ENCODE results near the gene OR51F1. TPM values are rescaled to one million over a fixed set of nuclear protein-coding genes. Genes with fewer than 3 reads are reported as not detected.

OR51F1 gene
- total and polyA plus RNA-seq, 4 experiments from 2014 or later: not detected

- peaks cover 0 to 11% (median 6%) of the 10 kb centered on the region in 8 donors for H3K9me3 Mint-ChIP-seq
- H3K36me3 Mint-ChIP-seq: no peaks in the 10 kb centered on the region
- no peak overlapping the region for H3K4me3 Mint-ChIP-seq
- POLR2A ChIA-PET (ENCODE audit: partially characterized antibody): no interaction called here
- Histone ChIP-seq H3K27me3 (ENCODE audit: insufficient read depth, low read length) (no peaks in the 10 kb centered on the region), H3K36me3 (ENCODE audit: insufficient read depth, low read length) (no peaks in the 10 kb centered on the region), H3K4me1 (ENCODE audit: insufficient read depth, low read length) (no peaks in the 10 kb centered on the region), H3K9me3 (ENCODE audit: control insufficient read depth in 1 of 2, low read length in 2 of 2) (no peaks in the 10 kb centered on the region), H3K27ac (ENCODE audit: low read depth, low read length) (no peak overlapping the region), H3K4me3 (ENCODE audit: low read length in 2 of 2) (no peak overlapping the region)
- intact Hi-C loops (cut with micrococcal nuclease): no loop called here
- no peak for DNase-seq
- peaks cover 2 to 3% of the 10 kb centered on the region in 2 donors for H3K27me3 Mint-ChIP-seq
- no peaks in the 10 kb centered on the region for H3K4me1 Mint-ChIP-seq
- CTCF ChIA-PET (ENCODE audit: partially characterized antibody): no interaction called here
- H3K27ac Mint-ChIP-seq: no peak overlapping the region
These were observed 12.7 kb upstream of the OR51F1 start for GRCh38 chr11:4782454-4782853.

- no peak overlapping the region for H3K27ac ChIP-seq (ENCODE audit: low read depth, low read length)
These were observed 1.6 kb downstream of the OR51F1 start for GRCh38 chr11:4768094-4768493.

GRCh38 chr11:4766420-4767043, 3.2 kb downstream of the OR51F1 start:
- Histone ChIP-seq H3K27me3 (ENCODE audit: insufficient read depth, low read length) (no peaks in the 10 kb centered on the region), H3K4me1 (ENCODE audit: insufficient read depth, low read length) (no peaks in the 10 kb centered on the region), H3K9me3 (ENCODE audit: control insufficient read depth in 1 of 2, low read length in 2 of 2) (no peaks in the 10 kb centered on the region), H3K36me3 (ENCODE audit: insufficient read depth, low read length) (no peaks in the 10 kb centered on the region), H3K4me3 (ENCODE audit: low read length in 2 of 2) (no peak overlapping the region), H3K27ac (ENCODE audit: low read depth, low read length) (no peak overlapping the region)
- no peak overlapping the region for H3K4me3 Mint-ChIP-seq
- H3K36me3 Mint-ChIP-seq: no peaks in the 10 kb centered on the region
- DNase-seq: no peak
- peaks cover 2% of the 10 kb centered on the region in 2 donors for H3K27me3 Mint-ChIP-seq
- POLR2A ChIA-PET (ENCODE audit: partially characterized antibody): no interaction called here
- no peak overlapping the region for H3K27ac Mint-ChIP-seq
- no peaks in the 10 kb centered on the region for H3K4me1 Mint-ChIP-seq
- H3K9me3 Mint-ChIP-seq: no peaks in the 10 kb centered on the region
- intact Hi-C loops (cut with micrococcal nuclease): no loop called here
- CTCF ChIA-PET (ENCODE audit: partially characterized antibody): no interaction called here

More at GRCh38 chr11:4768094-4768493, 1.6 kb downstream of the OR51F1 start:
- no peak for DNase-seq
- no peaks in the 10 kb centered on the region for H3K27me3 ChIP-seq (ENCODE audit: insufficient read depth, low read length)
- H3K36me3 ChIP-seq (ENCODE audit: insufficient read depth, low read length): no peaks in the 10 kb centered on the region
- ChIA-PET POLR2A (ENCODE audit: partially characterized antibody) (no interaction called here), CTCF (ENCODE audit: partially characterized antibody) (no interaction called here)
- H3K27ac Mint-ChIP-seq: no peak overlapping the region
- H3K4me1 ChIP-seq (ENCODE audit: insufficient read depth, low read length): no peaks in the 10 kb centered on the region
- H3K27me3 Mint-ChIP-seq: peaks cover 2% of the 10 kb centered on the region in 2 donors
- H3K4me1 Mint-ChIP-seq: no peaks in the 10 kb centered on the region
- no peak overlapping the region for H3K4me3 ChIP-seq (ENCODE audit: low read length in 2 of 2)
- intact Hi-C loops (cut with micrococcal nuclease): no loop called here
- H3K9me3 Mint-ChIP-seq: peaks cover 0 to under 1% (median 0%) of the 10 kb centered on the region in 8 donors
- no peak overlapping the region for H3K4me3 Mint-ChIP-seq
- no peaks in the 10 kb centered on the region for H3K9me3 ChIP-seq (ENCODE audit: control insufficient read depth in 1 of 2, low read length in 2 of 2)
- H3K36me3 Mint-ChIP-seq: no peaks in the 10 kb centered on the region

GRCh38 chr11:4763096-4763495, 6.6 kb downstream of the OR51F1 start:
- Histone ChIP-seq H3K36me3 (ENCODE audit: insufficient read depth, low read length) (no peaks in the 10 kb centered on the region), H3K9me3 (ENCODE audit: control insufficient read depth in 1 of 2, low read length in 2 of 2) (no peaks in the 10 kb centered on the region), H3K4me1 (ENCODE audit: insufficient read depth, low read length) (no peaks in the 10 kb centered on the region), H3K27me3 (ENCODE audit: insufficient read depth, low read length) (no peaks in the 10 kb centered on the region), H3K27ac (ENCODE audit: low read depth, low read length) (no peak overlapping the region), H3K4me3 (ENCODE audit: low read length in 2 of 2) (no peak overlapping the region)
- H3K4me3 Mint-ChIP-seq: no peak overlapping the region
- POLR2A ChIA-PET (ENCODE audit: partially characterized antibody): no interaction called here
- H3K27ac Mint-ChIP-seq: no peak overlapping the region
- H3K4me1 Mint-ChIP-seq: no peaks in the 10 kb centered on the region
- H3K9me3 Mint-ChIP-seq: no peaks in the 10 kb centered on the region
- H3K36me3 Mint-ChIP-seq: no peaks in the 10 kb centered on the region
- intact Hi-C loops (cut with micrococcal nuclease): no loop called here
- H3K27me3 Mint-ChIP-seq: peaks cover 0 to 1% of the 10 kb centered on the region in 2 donors
- no peak for DNase-seq
- CTCF ChIA-PET (ENCODE audit: partially characterized antibody): no interaction called here

- no peak for DNase-seq
- Histone ChIP-seq H3K27ac (ENCODE audit: low read depth, low read length) (no peak overlapping the region), H3K4me1 (ENCODE audit: insufficient read depth, low read length) (no peaks in the 10 kb centered on the region), H3K36me3 (ENCODE audit: insufficient read depth, low read length) (no peaks in the 10 kb centered on the region), H3K27me3 (ENCODE audit: insufficient read depth, low read length) (no peaks in the 10 kb centered on the region), H3K4me3 (ENCODE audit: low read length in 2 of 2) (no peak overlapping the region), H3K9me3 (ENCODE audit: control insufficient read depth in 1 of 2, low read length in 2 of 2) (no peaks in the 10 kb centered on the region)
- intact Hi-C loops (cut with micrococcal nuclease): no loop called here
- Mint-ChIP-seq H3K9me3 (peaks cover 0 to 1% (median 0%) of the 10 kb centered on the region in 8 donors), H3K36me3 (no peaks in the 10 kb centered on the region), H3K27me3 (peaks cover 3 to 12% of the 10 kb centered on the region in 2 donors), H3K27ac (no peak overlapping the region), H3K4me1 (no peaks in the 10 kb centered on the region), H3K4me3 (no peak overlapping the region)
- ChIA-PET POLR2A (ENCODE audit: partially characterized antibody) (no interaction called here), CTCF (ENCODE audit: partially characterized antibody) (no interaction called here)
These were observed 18.5 kb downstream of the OR51F1 start for GRCh38 chr11:4751201-4751600.

- POLR2A ChIA-PET (ENCODE audit: partially characterized antibody): no interaction called here
These were observed 21.3 kb downstream of the OR51F1 start for GRCh38 chr11:4748438-4748837.

GRCh38 chr11:4740735-4741134, 29.0 kb downstream of the OR51F1 start:
- no peaks in the 10 kb centered on the region for H3K36me3 ChIP-seq (ENCODE audit: insufficient read depth, low read length)
- no peak overlapping the region for H3K27ac Mint-ChIP-seq
- no peak overlapping the region for H3K4me3 ChIP-seq (ENCODE audit: low read length in 2 of 2)
- H3K27me3 ChIP-seq (ENCODE audit: insufficient read depth, low read length): no peaks in the 10 kb centered on the region
- no peak overlapping the region for H3K27ac ChIP-seq (ENCODE audit: low read depth, low read length)
- ChIA-PET POLR2A (ENCODE audit: partially characterized antibody) (no interaction called here), CTCF (ENCODE audit: partially characterized antibody) (no interaction called here)
- peaks cover 0 to 10% of the 10 kb centered on the region in 2 donors for H3K27me3 Mint-ChIP-seq
- H3K9me3 Mint-ChIP-seq: peaks cover 0 to 2% (median 0%) of the 10 kb centered on the region in 8 donors
- H3K4me1 Mint-ChIP-seq: no peaks in the 10 kb centered on the region
- intact Hi-C loops (cut with micrococcal nuclease): no loop called here
- no peaks in the 10 kb centered on the region for H3K4me1 ChIP-seq (ENCODE audit: insufficient read depth, low read length)
- DNase-seq: no peak
- no peaks in the 10 kb centered on the region for H3K9me3 ChIP-seq (ENCODE audit: control insufficient read depth in 1 of 2, low read length in 2 of 2)
- H3K36me3 Mint-ChIP-seq: no peaks in the 10 kb centered on the region
- no peak overlapping the region for H3K4me3 Mint-ChIP-seq

More at GRCh38 chr11:4748438-4748837, 21.3 kb downstream of the OR51F1 start:
- no peaks in the 10 kb centered on the region for H3K36me3 ChIP-seq (ENCODE audit: insufficient read depth, low read length)
- no peak overlapping the region for H3K27ac ChIP-seq (ENCODE audit: low read depth, low read length)
- Mint-ChIP-seq H3K27me3 (peaks cover 3 to 12% of the 10 kb centered on the region in 2 donors), H3K4me3 (no peak overlapping the region), H3K4me1 (no peaks in the 10 kb centered on the region), H3K27ac (no peak overlapping the region), H3K9me3 (peaks cover 0 to 1% (median 0%) of the 10 kb centered on the region in 8 donors), H3K36me3 (no peaks in the 10 kb centered on the region)
- H3K4me3 ChIP-seq (ENCODE audit: low read length in 2 of 2): no peak overlapping the region
- no peaks in the 10 kb centered on the region for H3K9me3 ChIP-seq (ENCODE audit: control insufficient read depth in 1 of 2, low read length in 2 of 2)
- no peak for DNase-seq
- CTCF ChIA-PET (ENCODE audit: partially characterized antibody): no interaction called here
- no peaks in the 10 kb centered on the region for H3K27me3 ChIP-seq (ENCODE audit: insufficient read depth, low read length)
- no peaks in the 10 kb centered on the region for H3K4me1 ChIP-seq (ENCODE audit: insufficient read depth, low read length)
- intact Hi-C loops (cut with micrococcal nuclease): no loop called here

- Mint-ChIP-seq H3K36me3 (no peaks in the 10 kb centered on the region), H3K4me3 (no peak overlapping the region)
These were observed 42.6 kb downstream of the OR51F1 start for GRCh38 chr11:4727171-4727570.

More at GRCh38 chr11:4727171-4727570, 42.6 kb downstream of the OR51F1 start:
- Mint-ChIP-seq H3K27me3 (peaks cover 0 to 1% of the 10 kb centered on the region in 2 donors), H3K9me3 (no peaks in the 10 kb centered on the region), H3K27ac (no peak overlapping the region), H3K4me1 (no peaks in the 10 kb centered on the region)
- no peak for DNase-seq
- Histone ChIP-seq H3K27ac (ENCODE audit: low read depth, low read length) (no peak overlapping the region), H3K4me1 (ENCODE audit: insufficient read depth, low read length) (no peaks in the 10 kb centered on the region), H3K4me3 (ENCODE audit: low read length in 2 of 2) (no peak overlapping the region), H3K9me3 (ENCODE audit: control insufficient read depth in 1 of 2, low read length in 2 of 2) (no peaks in the 10 kb centered on the region), H3K27me3 (ENCODE audit: insufficient read depth, low read length) (no peaks in the 10 kb centered on the region), H3K36me3 (ENCODE audit: insufficient read depth, low read length) (no peaks in the 10 kb centered on the region)
- POLR2A ChIA-PET (ENCODE audit: partially characterized antibody): no interaction called here
- CTCF ChIA-PET (ENCODE audit: partially characterized antibody): no interaction called here
- intact Hi-C loops (cut with micrococcal nuclease): no loop called here
